Cardiac septum (tissue), 1 donor: ENCODE results near the gene STK40. TPM values are rescaled to one million over a fixed set of nuclear protein-coding genes. Genes with fewer than 3 reads are reported as not detected.

Experiments used
- DNase-seq: peaks from one replicate; pipeline ENCODE4 v3.0.0-alpha.2; 2020; ENCODE audit warnings: low spot score
- intact Hi-C: fragments of 100-400 bp; cut with DNase I; formaldehyde crosslinking; loops from one replicate; pipeline ENCODE4 v1.14.0; 2022
- total RNA-seq: library from RNA; stranded (reverse); fragmentation: NEBNext Ultra II Directional; extraction: Animal tissue kit (Norgen Biotek cat#: 25700); gene quantifications from one replicate; pipeline ENCODE4 v1.2.1, GENCODE V29; 2021
- donor health status: DM: no; HTN: no; CAD: no.

The STK40 gene
- total RNA-seq, 1 donor from 2014 or later: 75.5 TPM

DNA sequence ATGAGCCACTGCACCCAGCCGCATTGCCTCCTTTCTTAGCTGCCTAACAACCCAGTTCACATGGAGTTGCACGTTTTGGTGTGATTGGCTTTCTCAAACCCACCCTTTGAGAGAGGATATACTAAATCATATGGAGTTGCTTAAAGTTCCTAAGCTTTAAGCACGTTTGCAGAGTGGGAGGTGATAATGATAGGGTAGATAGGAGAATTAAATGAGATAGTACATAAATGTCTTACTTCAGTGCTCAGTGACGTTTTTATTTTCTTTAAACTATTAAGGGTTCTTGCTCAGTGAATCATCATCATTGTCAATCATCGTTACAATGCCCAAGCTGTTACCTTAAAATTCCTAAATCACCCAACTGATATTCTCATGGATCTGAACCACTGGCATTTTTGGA, 82.5 kb downstream of the STK40 start:
- intact Hi-C loops: loop anchor here (10.0 kb wide), 1 partner anchor 122 kb away; no protein-coding TSS in a partner anchor
- DNase-seq: no peak

DNA sequence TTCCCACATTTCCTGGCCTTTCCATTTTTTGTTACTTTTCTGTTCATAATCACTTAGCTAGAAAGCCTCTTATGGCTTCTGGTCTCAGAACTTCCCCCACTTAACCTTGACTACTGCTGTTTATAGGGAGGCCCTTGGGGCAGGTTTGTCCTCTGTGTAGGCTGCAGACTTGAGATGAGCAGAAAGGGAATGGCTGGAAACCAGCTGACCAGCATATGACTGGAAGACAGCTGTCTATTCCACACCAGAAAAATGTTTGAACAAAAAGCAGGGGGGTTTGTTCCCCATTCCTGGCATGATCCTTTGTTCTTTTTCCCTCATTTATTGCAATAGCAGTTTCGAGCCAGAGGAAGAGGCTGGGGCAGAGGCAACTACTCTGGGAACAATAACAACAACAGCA, 84.5 kb downstream of the STK40 start:
- intact Hi-C loops: loop anchor here (10.0 kb wide), 1 partner anchor 124 kb away; no protein-coding TSS in a partner anchor
- no peak for DNase-seq

DNA sequence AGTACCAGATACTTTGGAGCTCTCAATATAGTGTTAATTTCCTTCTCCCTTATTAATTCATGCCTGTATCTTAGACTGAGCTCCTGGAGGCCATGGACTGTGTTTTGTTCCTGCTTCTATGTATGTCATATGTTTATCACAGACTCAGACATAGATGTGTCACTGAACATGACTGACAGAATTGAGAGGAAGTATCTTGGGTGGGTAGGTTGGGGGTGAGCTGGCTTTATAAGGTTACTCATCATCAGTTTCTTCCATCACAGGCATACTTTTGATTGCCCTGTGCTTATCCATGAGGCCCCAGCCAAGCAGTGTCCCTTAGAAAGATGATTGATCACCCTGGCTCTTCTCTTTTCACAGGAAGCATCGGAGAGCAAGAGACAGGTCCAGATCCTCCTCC, 85.2 kb downstream of the STK40 start:
- DNase-seq: no peak
- intact Hi-C loops: loop anchor here (10.0 kb wide), 1 partner anchor 124 kb away; no protein-coding TSS in a partner anchor

- DNase-seq: no peak
- intact Hi-C loops: no loop called here
Measured at GRCh38 chr1:36298640-36299039, 87.1 kb downstream of the STK40 start.

DNA sequence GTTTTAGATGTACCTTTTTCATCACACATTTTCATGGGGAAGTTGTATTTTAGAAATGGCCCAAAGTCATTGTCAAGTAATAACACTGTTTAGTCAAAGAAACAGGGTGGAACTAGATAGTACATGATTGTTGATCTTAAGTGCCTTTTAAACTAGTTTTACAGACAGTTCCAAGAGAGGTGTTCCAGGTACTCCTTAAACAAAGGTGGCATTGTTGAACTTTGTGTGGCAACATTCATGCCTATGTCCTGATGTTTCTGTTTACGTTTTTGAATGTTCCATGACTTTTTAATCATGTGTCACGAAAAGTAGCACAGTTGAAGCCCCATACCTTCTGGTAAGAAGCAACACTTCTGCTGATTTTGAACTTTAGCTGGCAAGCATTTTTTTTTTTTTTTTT, 88.7 kb downstream of the STK40 start:
- no peak for DNase-seq
- intact Hi-C loops: no loop called here

DNA sequence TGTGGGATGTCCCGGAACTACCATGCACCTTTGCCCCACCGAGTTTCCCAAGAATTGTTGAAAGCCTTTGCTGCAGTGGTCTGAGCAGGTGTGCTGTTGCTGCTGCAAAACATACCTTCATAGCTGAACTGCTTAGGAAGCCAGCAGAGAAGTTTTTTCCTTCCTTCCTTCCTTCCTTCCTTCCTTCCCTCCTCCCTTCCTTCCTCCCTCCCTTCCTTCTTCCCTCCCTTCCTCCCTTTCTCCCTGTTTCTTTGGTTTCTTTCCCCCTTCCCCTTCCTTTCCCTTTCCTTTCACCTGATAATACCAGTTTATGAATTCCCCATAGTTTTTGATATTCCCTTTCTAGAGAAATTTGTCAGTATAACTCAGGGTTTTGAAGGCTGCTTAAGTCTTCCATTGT, 90.3 kb downstream of the STK40 start:
- no peak for DNase-seq
- intact Hi-C loops: no loop called here

Other genes with a start within 250 kb of the STK40 start
- 47.9 TPM for gene TRAPPC3, start 236.4 kb downstream of the STK40 start, total RNA-seq
- gene MAP7D1, start 229.8 kb downstream of the STK40 start, total RNA-seq: 262 TPM
- 86.5 TPM for gene THRAP3, start 161.5 kb downstream of the STK40 start, total RNA-seq
- 3.3 TPM for gene SH3D21, start 79.6 kb downstream of the STK40 start, total RNA-seq
- gene EVA1B, start 62.3 kb downstream of the STK40 start, total RNA-seq: 11.3 TPM
- 52.7 TPM for gene LSM10, start 12.0 kb upstream of the STK40 start, total RNA-seq
- 3.4 TPM for gene OSCP1, start 64.5 kb upstream of the STK40 start, total RNA-seq
- gene MRPS15, start 78.5 kb upstream of the STK40 start, total RNA-seq: 71.7 TPM
- gene CSF3R, start 97.0 kb upstream of the STK40 start, total RNA-seq: 11.8 TPM